ENCODE data around the gene GABRD. TPM values are rescaled to one million over a fixed set of nuclear protein-coding genes. Genes with fewer than 3 reads are reported as not detected.

GABRD gene
- total RNA-seq, 1 donor from 2014 or later = not detected

DNA sequence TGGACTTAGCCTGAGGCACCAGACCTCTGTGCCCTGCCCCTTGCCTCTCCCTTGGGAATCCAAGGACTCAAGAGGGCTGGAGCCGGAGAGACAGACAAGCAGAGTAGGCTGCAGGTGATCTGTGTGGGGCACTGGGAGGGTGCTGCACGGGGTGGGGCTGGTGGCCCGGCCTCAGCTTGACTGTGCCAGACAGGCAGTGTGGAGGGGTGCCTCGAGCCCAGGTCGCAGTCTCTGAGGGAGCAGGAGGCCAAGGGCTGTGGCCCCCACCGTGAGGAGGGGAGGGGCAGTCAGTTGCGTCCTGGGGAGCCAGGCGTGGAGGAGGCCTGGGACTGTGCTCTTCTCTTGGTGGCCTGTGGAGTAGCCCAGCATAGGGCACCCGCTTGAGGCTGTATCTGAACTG, 4.0 kb downstream of the GABRD start:
- H3K27me3 ChIP-seq (ENCODE audit: insufficient read depth, low read length) = peaks cover 27% of the 10 kb centered on the region
- H3K4me1 Mint-ChIP-seq (ENCODE audit: low read depth, unreplicated experiment) = peaks cover 1% of the 10 kb centered on the region
- no peak overlapping the region for H3K9ac ChIP-seq (ENCODE audit: low read length)
- TF ChIP-seq, protein P1, sequence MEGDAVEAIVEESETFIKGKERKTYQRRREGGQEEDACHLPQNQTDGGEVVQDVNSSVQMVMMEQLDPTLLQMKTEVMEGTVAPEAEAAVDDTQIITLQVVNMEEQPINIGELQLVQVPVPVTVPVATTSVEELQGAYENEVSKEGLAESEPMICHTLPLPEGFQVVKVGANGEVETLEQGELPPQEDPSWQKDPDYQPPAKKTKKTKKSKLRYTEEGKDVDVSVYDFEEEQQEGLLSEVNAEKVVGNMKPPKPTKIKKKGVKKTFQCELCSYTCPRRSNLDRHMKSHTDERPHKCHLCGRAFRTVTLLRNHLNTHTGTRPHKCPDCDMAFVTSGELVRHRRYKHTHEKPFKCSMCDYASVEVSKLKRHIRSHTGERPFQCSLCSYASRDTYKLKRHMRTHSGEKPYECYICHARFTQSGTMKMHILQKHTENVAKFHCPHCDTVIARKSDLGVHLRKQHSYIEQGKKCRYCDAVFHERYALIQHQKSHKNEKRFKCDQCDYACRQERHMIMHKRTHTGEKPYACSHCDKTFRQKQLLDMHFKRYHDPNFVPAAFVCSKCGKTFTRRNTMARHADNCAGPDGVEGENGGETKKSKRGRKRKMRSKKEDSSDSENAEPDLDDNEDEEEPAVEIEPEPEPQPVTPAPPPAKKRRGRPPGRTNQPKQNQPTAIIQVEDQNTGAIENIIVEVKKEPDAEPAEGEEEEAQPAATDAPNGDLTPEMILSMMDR (IDR thresholded peaks at IDR 0.05; ENCODE audit: insufficient read depth, low read depth, low read length) = no peak
- TF ChIP-seq EZH2 (IDR thresholded peaks at IDR 0.05; ENCODE audit: insufficient read depth, low read length) = no peak
- no peak overlapping the region for H2AFZ ChIP-seq (ENCODE audit: low read depth, low read length)
- no peaks in the 10 kb centered on the region for H3K79me2 ChIP-seq (ENCODE audit: insufficient read depth, low read length)
- no peak overlapping the region for H3K27ac Mint-ChIP-seq (ENCODE audit: unreplicated experiment)
- H3K9me3 ChIP-seq (ENCODE audit: insufficient read depth, low read depth, low read length) = no peaks in the 10 kb centered on the region
- no peak overlapping the region for H3K4me3 ChIP-seq (ENCODE audit: insufficient read depth, low read depth, low read length)
- H3K4me1 ChIP-seq (ENCODE audit: insufficient read depth, low read length) = no peaks in the 10 kb centered on the region
- H3K9me3 Mint-ChIP-seq (ENCODE audit: unreplicated experiment) = no peaks in the 10 kb centered on the region
- no peak for FAIRE-seq
- no peaks in the 10 kb centered on the region for H3K36me3 ChIP-seq (ENCODE audit: insufficient read depth, low read length)
- H3K4me2 ChIP-seq (ENCODE audit: low read length) = no peak overlapping the region
- no peak overlapping the region for H3K27ac ChIP-seq (ENCODE audit: low read depth, low read length)
- DNase-seq (ENCODE audit: low read depth) = no peak
- peaks cover 43% of the 10 kb centered on the region for H3K27me3 Mint-ChIP-seq (ENCODE audit: low read depth, unreplicated experiment)
- no peak overlapping the region for H3K4me3 Mint-ChIP-seq (ENCODE audit: unreplicated experiment)
- no peaks in the 10 kb centered on the region for H3K36me3 Mint-ChIP-seq (ENCODE audit: low read depth, unreplicated experiment)
- H4K20me1 ChIP-seq (ENCODE audit: insufficient read depth, low read length) = no peaks in the 10 kb centered on the region

GRCh38 chr1:2024451-2024850, 5.3 kb downstream of the GABRD start:
- H3K36me3 ChIP-seq (ENCODE audit: insufficient read depth, low read length) = no peaks in the 10 kb centered on the region
- peaks cover 43% of the 10 kb centered on the region for H3K27me3 Mint-ChIP-seq (ENCODE audit: low read depth, unreplicated experiment)
- H3K4me3 ChIP-seq (ENCODE audit: insufficient read depth, low read depth, low read length) = no peak overlapping the region
- H3K9me3 ChIP-seq (ENCODE audit: insufficient read depth, low read depth, low read length) = no peaks in the 10 kb centered on the region
- H3K4me2 ChIP-seq (ENCODE audit: low read length) = no peak overlapping the region
- H3K27ac ChIP-seq (ENCODE audit: low read depth, low read length) = no peak overlapping the region
- DNase-seq (ENCODE audit: low read depth) (no peak), FAIRE-seq (no peak)
- H3K36me3 Mint-ChIP-seq (ENCODE audit: low read depth, unreplicated experiment) = no peaks in the 10 kb centered on the region
- no peaks in the 10 kb centered on the region for H3K4me1 Mint-ChIP-seq (ENCODE audit: low read depth, unreplicated experiment)
- H3K9me3 Mint-ChIP-seq (ENCODE audit: unreplicated experiment) = no peaks in the 10 kb centered on the region
- H3K9ac ChIP-seq (ENCODE audit: low read length) = no peak overlapping the region
- H3K4me3 Mint-ChIP-seq (ENCODE audit: unreplicated experiment) = no peak overlapping the region
- no peak overlapping the region for H2AFZ ChIP-seq (ENCODE audit: low read depth, low read length)
- H3K79me2 ChIP-seq (ENCODE audit: insufficient read depth, low read length) = no peaks in the 10 kb centered on the region
- H3K4me1 ChIP-seq (ENCODE audit: insufficient read depth, low read length) = no peaks in the 10 kb centered on the region
- TF ChIP-seq, protein P1 (IDR thresholded peaks at IDR 0.05; ENCODE audit: insufficient read depth, low read depth, low read length) = no peak
- no peak for TF ChIP-seq EZH2 (IDR thresholded peaks at IDR 0.05; ENCODE audit: insufficient read depth, low read length)
- no peaks in the 10 kb centered on the region for H4K20me1 ChIP-seq (ENCODE audit: insufficient read depth, low read length)
- H3K27me3 ChIP-seq (ENCODE audit: insufficient read depth, low read length) = peaks cover 21% of the 10 kb centered on the region
- H3K27ac Mint-ChIP-seq (ENCODE audit: unreplicated experiment) = no peak overlapping the region

- H3K27ac ChIP-seq (ENCODE audit: low read depth, low read length) = no peak overlapping the region
- no peak overlapping the region for H3K4me3 ChIP-seq (ENCODE audit: insufficient read depth, low read depth, low read length)
- H3K79me2 ChIP-seq (ENCODE audit: insufficient read depth, low read length) = no peaks in the 10 kb centered on the region
- Mint-ChIP-seq H3K36me3 (ENCODE audit: low read depth, unreplicated experiment) (no peaks in the 10 kb centered on the region), H3K9me3 (ENCODE audit: unreplicated experiment) (no peaks in the 10 kb centered on the region), H3K4me3 (ENCODE audit: unreplicated experiment) (no peak overlapping the region), H3K4me1 (ENCODE audit: low read depth, unreplicated experiment) (no peaks in the 10 kb centered on the region), H3K27me3 (ENCODE audit: low read depth, unreplicated experiment) (peaks cover 41% of the 10 kb centered on the region), H3K27ac (ENCODE audit: unreplicated experiment) (no peak overlapping the region)
- no peaks in the 10 kb centered on the region for H3K4me1 ChIP-seq (ENCODE audit: insufficient read depth, low read length)
- H3K4me2 ChIP-seq (ENCODE audit: low read length) = no peak overlapping the region
- no peak overlapping the region for H3K9ac ChIP-seq (ENCODE audit: low read length)
- no peak for DNase-seq (ENCODE audit: low read depth)
- H3K36me3 ChIP-seq (ENCODE audit: insufficient read depth, low read length) = no peaks in the 10 kb centered on the region
- no peaks in the 10 kb centered on the region for H4K20me1 ChIP-seq (ENCODE audit: insufficient read depth, low read length)
- FAIRE-seq = no peak
- no peak overlapping the region for H2AFZ ChIP-seq (ENCODE audit: low read depth, low read length)
- no peaks in the 10 kb centered on the region for H3K9me3 ChIP-seq (ENCODE audit: insufficient read depth, low read depth, low read length)
- peaks cover 18% of the 10 kb centered on the region for H3K27me3 ChIP-seq (ENCODE audit: insufficient read depth, low read length)
- TF ChIP-seq, protein P1 (IDR thresholded peaks at IDR 0.05; ENCODE audit: insufficient read depth, low read depth, low read length) = no peak
- TF ChIP-seq EZH2 (IDR thresholded peaks at IDR 0.05; ENCODE audit: insufficient read depth, low read length) = no peak
Measured at GRCh38 chr1:2024887-2025286, 5.7 kb downstream of the GABRD start.
